Stimulated activated CD8-positive, alpha-beta memory T cell treated with anti-CD3 and anti-CD28 coated beads, Interleukin-12 subunit alpha, Interleukin-12 subunit beta, amount 100 ng/mL, for 24 hours (primary cell): ENCODE results near the gene NAPB.

ENCODE experiments used
- DNase-seq: peaks from one replicate; pipeline ENCODE4 v3.0.0-alpha.2; 2020; ENCODE audit errors: extremely low read depth

NAPB gene

GRCh38 chr20:23437126-23437899, 16.0 kb upstream of the NAPB start:
- no peak for DNase-seq

- no peak for DNase-seq
Measured at GRCh38 chr20:23436681-23437080, 15.4 kb upstream of the NAPB start.

GRCh38 chr20:23435626-23436539, 14.6 kb upstream of the NAPB start:
- DNase-seq = no peak

GRCh38 chr20:23434521-23435313, 13.4 kb upstream of the NAPB start:
- DNase-seq = no peak

GRCh38 chr20:23433628-23434027, 12.3 kb upstream of the NAPB start:
- DNase-seq = no peak

GRCh38 chr20:23425129-23425528, 3.8 kb upstream of the NAPB start:
- no peak for DNase-seq

- DNase-seq = peak; percentile 9
Measured at GRCh38 chr20:23419995-23420901, 1.0 kb downstream of the NAPB start.

GRCh38 chr20:23419657-23419994, 1.7 kb downstream of the NAPB start:
- DNase-seq = no peak

- DNase-seq = no peak
Measured at GRCh38 chr20:23417861-23418260, 3.4 kb downstream of the NAPB start.

GRCh38 chr20:23415959-23416583, 5.2 kb downstream of the NAPB start:
- DNase-seq = no peak

- no peak for DNase-seq
Measured at GRCh38 chr20:23415555-23415954, 5.7 kb downstream of the NAPB start.

- no peak for DNase-seq
Measured at GRCh38 chr20:23414526-23415188, 6.6 kb downstream of the NAPB start.

- DNase-seq = no peak
Measured at GRCh38 chr20:23413862-23414422, 7.3 kb downstream of the NAPB start.

GRCh38 chr20:23412026-23412425, 9.3 kb downstream of the NAPB start:
- no peak for DNase-seq

GRCh38 chr20:23410916-23411695, 10.2 kb downstream of the NAPB start:
- no peak for DNase-seq

GRCh38 chr20:23409800-23410199, 11.5 kb downstream of the NAPB start:
- DNase-seq = no peak

GRCh38 chr20:23408957-23409356, 12.3 kb downstream of the NAPB start:
- DNase-seq = no peak

GRCh38 chr20:23407781-23408464, 13.4 kb downstream of the NAPB start:
- DNase-seq = no peak
